MM.1S (cell line): ENCODE measurements around the gene SEPTIN5.

Experiments
- DNase-seq: peaks from one replicate; pipeline ENCODE4 v3.0.0-alpha.2; 2015
- H2AFZ ChIP-seq: fragments of 300-600 bp; sonication (generic); 2 replicates; pipeline ENCODE4 v1.6.0; 2016; ENCODE audit warnings: antibody characterized with exemption, low read length
- H3F3A ChIP-seq: fragments of 300-600 bp; sonication (generic); 2 replicates; pipeline ENCODE4 v1.6.1; 2016; ENCODE audit warnings: mild to moderate bottlenecking, antibody characterized with exemption, low read length, moderate library complexity, mixed read lengths; ENCODE audit not compliant: insufficient read depth
- H3K27ac ChIP-seq: fragments of 300-600 bp; sonication (generic); 2 replicates; pipeline ENCODE4 v1.5.1; 2016; ENCODE audit warnings: mild to moderate bottlenecking, low read length
- H3K27me3 ChIP-seq: fragments of 300-600 bp; sonication (generic); replicated peaks from 2 replicates; pipeline ENCODE4 v1.6.0; 2016; ENCODE audit warnings: low read length; ENCODE audit not compliant: insufficient read depth
- H3K36me3 ChIP-seq: fragments of 300-600 bp; sonication (generic); replicated peaks from 2 replicates; pipeline ENCODE4 v1.6.1; 2016; ENCODE audit warnings: mild to moderate bottlenecking, low read length, mixed read lengths; ENCODE audit not compliant: insufficient read depth
- H3K4me1 ChIP-seq: fragments of 300-600 bp; sonication (generic); 2 replicates; pipeline ENCODE4 v1.6.1; 2016; ENCODE audit warnings: low read length, mixed read lengths
- H3K4me2 ChIP-seq: fragments of 300-600 bp; sonication (generic); 2 replicates; pipeline ENCODE4 v1.6.0; 2016; ENCODE audit warnings: low read depth, low read length
- H3K4me3 ChIP-seq: fragments of 300-600 bp; sonication (generic); 2 replicates; pipeline ENCODE4 v1.5.1; 2016; ENCODE audit warnings: low read length, mixed read lengths
- H3K79me2 ChIP-seq: fragments of 300-600 bp; sonication (generic); 2 replicates; pipeline ENCODE4 v1.6.1; 2016; ENCODE audit warnings: mixed run types, low read length, mixed read lengths
- H3K9ac ChIP-seq: fragments of 300-600 bp; sonication (generic); 2 replicates; pipeline ENCODE4 v1.6.1; 2016; ENCODE audit warnings: low read length, mixed read lengths
- H3K9me2 ChIP-seq: fragments of 300-600 bp; sonication (generic); replicated peaks from 2 replicates; pipeline ENCODE4 v1.6.1; 2016; ENCODE audit warnings: mild to moderate bottlenecking, low read length, mixed read lengths; ENCODE audit not compliant: insufficient read depth
- H3K9me3 ChIP-seq: fragments of 300-600 bp; sonication (generic); replicated peaks from 2 replicates; pipeline ENCODE4 v1.6.1; 2016; ENCODE audit warnings: mild to moderate bottlenecking, low read length, mixed read lengths; ENCODE audit not compliant: insufficient read depth
- H4K20me1 ChIP-seq: fragments of 300-600 bp; sonication (generic); 2 replicates; pipeline ENCODE4 v1.6.1; 2016; ENCODE audit warnings: mild to moderate bottlenecking, low read length, moderate library complexity, mixed read lengths; ENCODE audit not compliant: insufficient read depth
- EZH2 ChIP-seq: fragments of 300-600 bp; sonication (generic); optimal IDR thresholded peaks from 2 replicates; pipeline ENCODE3; 2017; ENCODE audit warnings: low read depth, mild to moderate bottlenecking, antibody characterized with exemption, low read length, mixed read lengths
- EZH2phosphoT487 ChIP-seq: fragments of 300-600 bp; sonication (generic); IDR thresholded peaks from 2 replicates; pipeline ENCODE4 v1.6.1; 2018; ENCODE audit warnings: antibody characterized with exemption, low read length
- TF ChIP-seq, protein P1 (sequence below): fragments of 300-600 bp; sonication (generic); IDR thresholded peaks from 2 replicates; pipeline ENCODE4 v1.5.1; 2016; ENCODE audit warnings: antibody characterized with exemption, low read length, mixed read lengths

The SEPTIN5 gene

DNA sequence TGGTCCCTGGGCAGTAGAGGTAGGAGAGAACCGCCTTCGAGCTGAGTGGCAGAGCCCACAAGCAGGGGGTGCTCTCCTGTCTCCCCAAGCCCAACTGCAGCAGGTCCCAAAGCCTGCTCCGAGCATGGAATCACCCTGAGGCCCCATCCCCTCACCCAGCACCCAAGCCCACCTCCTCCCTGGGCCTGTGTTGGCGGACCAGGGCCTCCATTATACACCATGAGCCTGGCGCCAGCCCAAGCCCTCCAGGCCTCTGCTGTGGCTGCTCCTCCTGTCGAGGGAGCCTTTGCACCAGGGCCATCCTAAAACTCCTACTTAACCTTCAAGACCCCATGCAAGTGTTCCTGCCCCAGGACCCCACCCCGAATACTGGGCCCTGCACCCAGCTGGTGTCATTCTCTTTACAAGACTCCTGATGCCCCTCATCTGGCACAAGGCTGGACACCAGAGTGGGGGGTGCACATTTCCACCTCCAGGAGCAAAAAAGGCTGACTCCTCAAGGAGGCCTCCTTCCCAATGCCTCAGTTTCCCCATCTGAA, 25.7 kb downstream of the SEPTIN5 start:
- TF ChIP-seq EZH2phosphoT487 (no peak), EZH2 (no peak)
- TF ChIP-seq, protein P1, sequence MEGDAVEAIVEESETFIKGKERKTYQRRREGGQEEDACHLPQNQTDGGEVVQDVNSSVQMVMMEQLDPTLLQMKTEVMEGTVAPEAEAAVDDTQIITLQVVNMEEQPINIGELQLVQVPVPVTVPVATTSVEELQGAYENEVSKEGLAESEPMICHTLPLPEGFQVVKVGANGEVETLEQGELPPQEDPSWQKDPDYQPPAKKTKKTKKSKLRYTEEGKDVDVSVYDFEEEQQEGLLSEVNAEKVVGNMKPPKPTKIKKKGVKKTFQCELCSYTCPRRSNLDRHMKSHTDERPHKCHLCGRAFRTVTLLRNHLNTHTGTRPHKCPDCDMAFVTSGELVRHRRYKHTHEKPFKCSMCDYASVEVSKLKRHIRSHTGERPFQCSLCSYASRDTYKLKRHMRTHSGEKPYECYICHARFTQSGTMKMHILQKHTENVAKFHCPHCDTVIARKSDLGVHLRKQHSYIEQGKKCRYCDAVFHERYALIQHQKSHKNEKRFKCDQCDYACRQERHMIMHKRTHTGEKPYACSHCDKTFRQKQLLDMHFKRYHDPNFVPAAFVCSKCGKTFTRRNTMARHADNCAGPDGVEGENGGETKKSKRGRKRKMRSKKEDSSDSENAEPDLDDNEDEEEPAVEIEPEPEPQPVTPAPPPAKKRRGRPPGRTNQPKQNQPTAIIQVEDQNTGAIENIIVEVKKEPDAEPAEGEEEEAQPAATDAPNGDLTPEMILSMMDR, result no peak
- H3K4me1 ChIP-seq, result no peaks in the 10 kb centered on the region
- no peaks in the 10 kb centered on the region for H3K36me3 ChIP-seq
- H3K9ac ChIP-seq, result no peak overlapping the region
- no peaks in the 10 kb centered on the region for H3F3A ChIP-seq
- H3K9me2 ChIP-seq, result no peaks in the 10 kb centered on the region
- H3K27ac ChIP-seq, result no peak overlapping the region
- H3K27me3 ChIP-seq, result peaks cover 75% of the 10 kb centered on the region
- no peak overlapping the region for H2AFZ ChIP-seq
- H3K79me2 ChIP-seq, result no peaks in the 10 kb centered on the region
- DNase-seq, result no peak
- no peak overlapping the region for H3K4me2 ChIP-seq
- no peaks in the 10 kb centered on the region for H4K20me1 ChIP-seq
- H3K9me3 ChIP-seq, result no peaks in the 10 kb centered on the region
- no peak overlapping the region for H3K4me3 ChIP-seq

DNA sequence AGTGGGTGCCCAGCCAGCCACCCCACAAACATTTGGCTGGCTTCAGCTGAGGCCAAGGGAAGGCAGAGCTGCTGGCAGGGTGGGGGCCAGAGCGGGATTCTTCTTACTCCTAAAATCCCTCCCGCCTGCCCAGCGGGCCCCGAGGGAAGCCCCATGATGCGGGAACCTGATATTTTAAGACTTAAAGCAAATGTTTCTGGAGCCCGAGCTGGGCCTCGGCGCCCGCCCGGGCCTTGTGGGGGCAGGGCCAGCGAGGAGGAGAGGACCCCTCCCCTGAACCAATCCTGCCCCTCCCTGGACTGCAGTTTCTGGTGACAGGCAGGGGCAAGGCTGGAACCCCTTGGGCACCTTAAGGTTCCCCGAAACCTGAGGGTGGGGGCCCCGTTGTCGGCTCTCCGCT, 26.3 kb downstream of the SEPTIN5 start:
- DNase-seq, result no peak
- Histone ChIP-seq H3K4me2 (no peak overlapping the region), H3K27me3 (peaks cover 73% of the 10 kb centered on the region), H3K79me2 (no peaks in the 10 kb centered on the region), H3K36me3 (no peaks in the 10 kb centered on the region), H3K4me3 (no peak overlapping the region), H3F3A (no peaks in the 10 kb centered on the region), H3K4me1 (no peaks in the 10 kb centered on the region), H3K9me2 (no peaks in the 10 kb centered on the region), H3K9ac (no peak overlapping the region), H3K9me3 (no peaks in the 10 kb centered on the region), H4K20me1 (no peaks in the 10 kb centered on the region), H3K27ac (no peak overlapping the region), H2AFZ (no peak overlapping the region)
- TF ChIP-seq, protein P1, result no peak
- TF ChIP-seq EZH2, result no peak
- TF ChIP-seq EZH2phosphoT487, result no peak

DNA sequence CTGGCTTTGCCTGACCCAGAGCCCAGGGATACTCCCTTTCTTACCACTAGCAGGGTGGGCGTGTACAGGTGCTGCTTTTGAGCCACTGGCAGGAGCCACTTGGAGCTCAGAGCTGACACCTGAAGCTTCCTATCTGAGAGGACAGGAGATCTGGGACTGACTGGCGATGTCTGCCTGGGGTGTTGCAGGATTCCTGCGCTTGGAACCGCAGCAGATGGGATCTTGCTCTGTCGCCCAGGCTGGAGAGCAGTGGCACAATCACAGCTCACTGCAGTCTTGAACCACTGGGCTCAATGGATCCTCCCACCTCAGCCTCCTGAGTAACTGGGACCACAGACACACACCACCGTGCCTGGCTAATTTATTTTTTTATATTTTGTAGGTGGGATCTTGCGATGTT, 26.8 kb downstream of the SEPTIN5 start:
- no peak overlapping the region for H2AFZ ChIP-seq
- H3K9ac ChIP-seq, result no peak overlapping the region
- no peaks in the 10 kb centered on the region for H3K9me3 ChIP-seq
- no peaks in the 10 kb centered on the region for H3K36me3 ChIP-seq
- H3K27ac ChIP-seq, result no peak overlapping the region
- no peaks in the 10 kb centered on the region for H3K9me2 ChIP-seq
- no peaks in the 10 kb centered on the region for H3K4me1 ChIP-seq
- peaks cover 73% of the 10 kb centered on the region for H3K27me3 ChIP-seq
- no peaks in the 10 kb centered on the region for H3F3A ChIP-seq
- H3K79me2 ChIP-seq, result no peaks in the 10 kb centered on the region
- H3K4me2 ChIP-seq, result no peak overlapping the region
- TF ChIP-seq EZH2, result no peak
- no peak for TF ChIP-seq EZH2phosphoT487
- TF ChIP-seq, protein P1, result no peak
- no peaks in the 10 kb centered on the region for H4K20me1 ChIP-seq
- H3K4me3 ChIP-seq, result no peak overlapping the region
- no peak for DNase-seq
